Trophoblast cell (in vitro differentiated cells and primary cell): ENCODE measurements around the gene TMPRSS3.

Experiments used
- DNase-seq, 2 donors: peaks; one replicate each; pipeline ENCODE4 v3.0.0-alpha.2; 2016
- H2AFZ ChIP-seq: 2 replicates; pipeline ENCODE4 v1.6.1; 2013; ENCODE audit warnings: low read length, moderate library complexity, mild to moderate bottlenecking; ENCODE audit not compliant: insufficient read depth, poor library complexity
- H2AK5ac ChIP-seq: 2 replicates; pipeline ENCODE4 v1.6.1; 2013; ENCODE audit warnings: mild to moderate bottlenecking, low read length
- H2BK120ac ChIP-seq: 2 replicates; pipeline ENCODE4 v1.6.1; 2013; ENCODE audit warnings: low read length, mild to moderate bottlenecking, moderate library complexity; ENCODE audit not compliant: insufficient read depth, poor library complexity
- H2BK12ac ChIP-seq: 2 replicates; pipeline ENCODE4 v1.6.1; 2013; ENCODE audit warnings: mild to moderate bottlenecking, low read length, moderate library complexity
- H2BK5ac ChIP-seq: 2 replicates; pipeline ENCODE4 v1.6.1; 2013; ENCODE audit warnings: low read length, low read depth, moderate library complexity, mild to moderate bottlenecking; ENCODE audit not compliant: poor library complexity
- H3K14ac ChIP-seq: 2 replicates; pipeline ENCODE4 v1.6.1; 2013; ENCODE audit warnings: mild to moderate bottlenecking, low read length
- H3K18ac ChIP-seq: 2 replicates; pipeline ENCODE4 v1.6.1; 2013; ENCODE audit warnings: mild to moderate bottlenecking, low read length
- H3K23ac ChIP-seq: 2 replicates; pipeline ENCODE4 v1.6.1; 2013; ENCODE audit warnings: low read length
- H3K27ac ChIP-seq: 2 replicates; pipeline ENCODE4 v1.5.1; 2013; ENCODE audit warnings: low read depth, mild to moderate bottlenecking, inconsistent platforms, low read length, moderate library complexity
- H3K27me3 ChIP-seq: 2 replicates; pipeline ENCODE4 v1.6.1; 2013; ENCODE audit warnings: inconsistent platforms, mild to moderate bottlenecking, low read length, moderate library complexity; ENCODE audit not compliant: insufficient read depth
- H3K36me3 ChIP-seq, 2 experiments: 1 replicate in 1 of 2; 2 replicates in 1 of 2; pipeline ENCODE4 v1.6.1; 2013; ENCODE audit warnings: low read length in 2 of 2, mild to moderate bottlenecking in 2 of 2, moderate library complexity in 1 of 2; ENCODE audit not compliant: insufficient read depth in 2 of 2, control insufficient read depth in 1 of 2
- H3K4ac ChIP-seq: 2 replicates; pipeline ENCODE4 v1.6.1; 2013; ENCODE audit warnings: low read depth, mild to moderate bottlenecking, low read length, moderate library complexity
- H3K4me1 ChIP-seq, 2 experiments: 1 replicate in 1 of 2; 2 replicates in 1 of 2; pipeline ENCODE4 v1.6.1; 2013; ENCODE audit warnings: low read length in 2 of 2, mild to moderate bottlenecking in 2 of 2, moderate library complexity in 1 of 2; ENCODE audit not compliant: insufficient read depth in 2 of 2, control insufficient read depth in 1 of 2
- H3K4me2 ChIP-seq: 2 replicates; pipeline ENCODE4 v1.6.1; 2013; ENCODE audit warnings: inconsistent platforms, mild to moderate bottlenecking, low read length, moderate library complexity
- H3K4me3 ChIP-seq: 2 replicates; pipeline ENCODE4 v1.5.1; 2013; ENCODE audit warnings: mild to moderate bottlenecking, low read depth, low read length, inconsistent platforms
- H3K79me1 ChIP-seq: one replicate; pipeline ENCODE4 v1.6.1; 2013; ENCODE audit warnings: low read length
- H3K79me2 ChIP-seq: 2 replicates; pipeline ENCODE4 v1.6.1; 2013; ENCODE audit warnings: low read length, mild to moderate bottlenecking; ENCODE audit not compliant: control insufficient read depth, insufficient read depth, poor library complexity
- H3K9ac ChIP-seq: 2 replicates; pipeline ENCODE4 v1.6.1; 2013; ENCODE audit warnings: mild to moderate bottlenecking, low read length
- H3K9me3 ChIP-seq: 2 replicates; pipeline ENCODE4 v1.6.1; 2013; ENCODE audit warnings: low read depth, mild to moderate bottlenecking, control low read depth, inconsistent platforms, low read length; ENCODE audit not compliant: insufficient read depth
- H4K12ac ChIP-seq: 2 replicates; pipeline ENCODE4 v1.6.1; 2013; ENCODE audit warnings: low read depth, mild to moderate bottlenecking, low read length, moderate library complexity
- H4K8ac ChIP-seq: 2 replicates; pipeline ENCODE4 v1.6.1; 2013; ENCODE audit warnings: low read depth, mild to moderate bottlenecking, low read length, moderate library complexity
- H4K91ac ChIP-seq: one replicate; pipeline ENCODE4 v1.6.1; 2013; ENCODE audit warnings: low read depth, mild to moderate bottlenecking, low read length, moderate library complexity
- WGBS: extraction: QIAGEN DNeasy Blood & Tissue Kit; methylation state at CpG from one replicate; pipeline ENCODE4 v1.1.7; 2013; ENCODE audit warnings: missing lambda C conversion rate; ENCODE audit not compliant: insufficient read length, insufficient coverage; ENCODE audit errors: extremely low coverage; 5-methylcytosine and 5-hydroxymethylcytosine counted together

Gene TMPRSS3

GRCh38 chr21:42343556-42343955 lies 52.3 kb downstream of the TMPRSS3 start:
- H3K9me3 ChIP-seq = no peaks in the 10 kb centered on the region
- H2BK12ac ChIP-seq = no peak overlapping the region
- H3K79me2 ChIP-seq = no peaks in the 10 kb centered on the region
- H3K14ac ChIP-seq = no peak overlapping the region
- H3K27ac ChIP-seq = no peak overlapping the region
- no peak overlapping the region for H4K91ac ChIP-seq
- H2AK5ac ChIP-seq = no peak overlapping the region
- no CpG with 5 or more reads among the region's 6 CpGs for whole genome bisulfite sequencing
- H3K4ac ChIP-seq = no peak overlapping the region
- DNase-seq = no peak
- H3K27me3 ChIP-seq = no peaks in the 10 kb centered on the region
- H3K79me1 ChIP-seq = no peaks in the 10 kb centered on the region
- H4K12ac ChIP-seq = no peak overlapping the region
- no peak overlapping the region for H4K8ac ChIP-seq
- no peak overlapping the region for H3K9ac ChIP-seq
- H3K4me1 ChIP-seq = no peaks in the 10 kb centered on the region
- no peak overlapping the region for H3K4me2 ChIP-seq
- H2BK120ac ChIP-seq = no peak overlapping the region
- no peak overlapping the region for H3K4me3 ChIP-seq
- H3K23ac ChIP-seq = no peak overlapping the region
- H3K36me3 ChIP-seq = no peaks in the 10 kb centered on the region
- no peak overlapping the region for H2BK5ac ChIP-seq
- no peak overlapping the region for H2AFZ ChIP-seq
- H3K18ac ChIP-seq = no peak overlapping the region

- no peak overlapping the region for H3K23ac ChIP-seq
- H3K9ac ChIP-seq = no peak overlapping the region
- H2BK12ac ChIP-seq = no peak overlapping the region
- H4K91ac ChIP-seq = no peak overlapping the region
- H3K27me3 ChIP-seq = no peaks in the 10 kb centered on the region
- no peak overlapping the region for H4K8ac ChIP-seq
- no peak overlapping the region for H3K14ac ChIP-seq
- H3K4ac ChIP-seq = no peak overlapping the region
- H2BK120ac ChIP-seq = no peak overlapping the region
- no peaks in the 10 kb centered on the region for H3K79me2 ChIP-seq
- no peak overlapping the region for H3K4me3 ChIP-seq
- no peak overlapping the region for H3K4me2 ChIP-seq
- H2BK5ac ChIP-seq = no peak overlapping the region
- no peak overlapping the region for H3K27ac ChIP-seq
- H2AFZ ChIP-seq = no peak overlapping the region
- no peaks in the 10 kb centered on the region for H3K79me1 ChIP-seq
- no peaks in the 10 kb centered on the region for H3K36me3 ChIP-seq
- no peak overlapping the region for H3K18ac ChIP-seq
- no CpG with 5 or more reads among the region's 10 CpGs for WGBS
- no peak overlapping the region for H2AK5ac ChIP-seq
- no peak for DNase-seq
- H3K9me3 ChIP-seq = no peaks in the 10 kb centered on the region
- no peaks in the 10 kb centered on the region for H3K4me1 ChIP-seq
- H4K12ac ChIP-seq = no peak overlapping the region
Observed at GRCh38 chr21:42343101-42343500, 52.8 kb downstream of the TMPRSS3 start.

DNA sequence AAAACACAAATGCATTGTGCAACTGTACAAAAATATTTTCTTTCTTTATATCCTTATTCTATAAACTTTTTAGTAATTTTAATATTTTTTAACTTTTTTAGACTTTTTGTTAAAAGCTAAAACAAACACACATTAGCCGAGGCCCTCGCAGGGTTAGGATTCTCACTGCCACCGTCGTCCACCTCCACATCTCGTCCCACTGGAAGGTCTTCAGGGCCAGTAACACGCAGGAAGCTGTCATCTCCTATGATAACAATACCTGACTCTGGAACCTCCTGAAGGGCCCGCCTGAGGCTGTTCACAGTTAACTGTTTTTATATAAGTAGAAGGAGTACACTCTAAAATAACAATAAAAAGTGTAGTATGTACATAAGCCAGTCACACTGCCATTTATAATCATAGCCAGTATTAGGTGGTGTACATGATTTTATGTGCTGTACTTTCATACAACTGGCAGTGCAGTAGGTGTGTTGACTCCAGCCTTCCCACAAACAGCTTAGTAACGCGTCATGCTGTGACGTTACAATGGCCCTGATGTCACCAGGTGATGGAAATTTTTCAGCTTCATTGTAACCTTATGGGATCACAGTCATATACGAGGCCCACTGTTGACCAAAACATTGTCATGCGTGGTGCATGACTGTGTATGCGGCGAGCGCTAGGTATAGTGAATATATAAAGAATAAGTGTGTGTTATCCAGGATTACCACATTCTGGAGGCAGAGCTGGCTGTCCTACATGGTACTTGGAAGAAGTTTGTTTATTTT lies 53.9 kb downstream of the TMPRSS3 start:
- no peaks in the 10 kb centered on the region for H3K36me3 ChIP-seq

GRCh38 chr21:42340187-42341050 lies 55.4 kb downstream of the TMPRSS3 start:
- H3K36me3 ChIP-seq = no peaks in the 10 kb centered on the region
- H3K4me2 ChIP-seq = no peak overlapping the region
- no peaks in the 10 kb centered on the region for H3K9me3 ChIP-seq
- no peak overlapping the region for H3K14ac ChIP-seq
- no peak overlapping the region for H2BK5ac ChIP-seq
- no peak for DNase-seq
- H3K27ac ChIP-seq = no peak overlapping the region
- H3K4me3 ChIP-seq = no peak overlapping the region
- no peak overlapping the region for H2AFZ ChIP-seq
- H4K91ac ChIP-seq = no peak overlapping the region
- H2BK12ac ChIP-seq = no peak overlapping the region
- no peak overlapping the region for H2AK5ac ChIP-seq
- no peak overlapping the region for H4K8ac ChIP-seq
- no peak overlapping the region for H4K12ac ChIP-seq
- WGBS = no CpG with 5 or more reads among the region's 24 CpGs
- no peaks in the 10 kb centered on the region for H3K79me1 ChIP-seq
- H3K79me2 ChIP-seq = no peaks in the 10 kb centered on the region
- no peak overlapping the region for H3K23ac ChIP-seq
- H3K4ac ChIP-seq = no peak overlapping the region
- peaks cover 0 to 3% of the 10 kb centered on the region in 2 experiments for H3K4me1 ChIP-seq
- no peaks in the 10 kb centered on the region for H3K27me3 ChIP-seq
- no peak overlapping the region for H3K9ac ChIP-seq
- H3K18ac ChIP-seq = no peak overlapping the region
- no peak overlapping the region for H2BK120ac ChIP-seq

More for the DNA sequence above, 53.9 kb downstream of the TMPRSS3 start:
- Histone ChIP-seq H3K4me3 (no peak overlapping the region), H3K4ac (no peak overlapping the region), H2BK12ac (no peak overlapping the region), H2BK120ac (no peak overlapping the region), H3K4me2 (no peak overlapping the region), H4K8ac (no peak overlapping the region), H3K14ac (no peak overlapping the region), H2AK5ac (no peak overlapping the region), H3K27ac (no peak overlapping the region), H4K91ac (no peak overlapping the region), H2BK5ac (no peak overlapping the region), H4K12ac (no peak overlapping the region), H3K9me3 (no peaks in the 10 kb centered on the region), H3K4me1 (no peaks in the 10 kb centered on the region), H2AFZ (no peak overlapping the region), H3K23ac (no peak overlapping the region), H3K18ac (no peak overlapping the region), H3K9ac (no peak overlapping the region), H3K79me2 (no peaks in the 10 kb centered on the region), H3K27me3 (no peaks in the 10 kb centered on the region), H3K79me1 (no peaks in the 10 kb centered on the region)
- DNase-seq = no peak
- WGBS = no CpG with 5 or more reads among the region's 15 CpGs
